ENCODE data around the gene FAM111B.
"Not testable (repeated sequence)": the region's sequence is repeated elsewhere in the genome, so short reads cannot be mapped to it uniquely, and the experiment has no call there.

The FAM111B gene

DNA sequence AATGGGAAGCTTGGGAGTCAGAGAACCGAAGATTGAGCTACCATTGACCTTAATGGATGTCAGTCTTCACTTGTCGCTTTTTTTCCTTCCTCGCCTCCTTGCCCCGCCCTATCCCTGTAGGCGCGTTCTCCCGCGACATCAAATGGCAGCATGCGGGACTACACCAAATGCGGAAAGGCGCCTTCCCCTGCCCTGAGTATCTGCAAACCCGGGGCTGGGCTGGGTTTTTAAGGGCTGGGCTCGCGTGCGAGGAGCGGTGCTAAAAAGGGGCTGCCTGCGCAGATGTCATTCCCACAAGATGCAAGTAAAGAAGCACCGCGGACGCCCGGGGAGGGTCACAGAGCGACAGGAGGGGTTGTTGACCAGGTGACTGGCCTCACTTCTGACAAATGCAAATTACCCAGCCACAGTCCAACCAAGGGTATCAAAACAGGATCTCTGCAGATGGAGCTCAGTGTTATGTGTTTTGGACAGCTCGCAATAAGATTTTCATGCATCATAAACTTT is 4.7 kb upstream of the FAM111B start:
- peak; percentile 42 for DNase-seq (ENCODE audit: low read depth)

GRCh38 chr11:59107721-59108120 is 684 bp downstream of the FAM111B start:
- DNase-seq (ENCODE audit: low read depth), result not testable (repeated sequence)

DNA sequence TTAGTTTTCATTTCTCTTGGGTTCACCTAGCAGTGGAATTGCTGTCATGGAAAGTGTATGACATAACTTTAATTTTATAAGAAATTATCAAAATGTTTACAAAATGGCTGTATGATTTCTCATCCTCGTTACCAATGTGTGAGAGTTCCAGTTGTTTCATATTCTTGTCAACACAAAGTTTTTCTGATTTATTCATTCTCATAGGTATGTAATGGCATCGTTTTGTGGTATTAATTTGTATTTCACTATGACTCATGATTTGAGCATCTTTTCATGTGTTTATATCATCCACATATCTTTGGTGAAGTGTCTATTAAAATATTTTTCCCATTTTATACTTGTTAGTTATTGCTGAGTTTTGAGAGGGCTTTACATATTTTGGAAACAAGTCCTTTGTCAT is 5.5 kb downstream of the FAM111B start:
- DNase-seq (ENCODE audit: low read depth), result no peak

DNA sequence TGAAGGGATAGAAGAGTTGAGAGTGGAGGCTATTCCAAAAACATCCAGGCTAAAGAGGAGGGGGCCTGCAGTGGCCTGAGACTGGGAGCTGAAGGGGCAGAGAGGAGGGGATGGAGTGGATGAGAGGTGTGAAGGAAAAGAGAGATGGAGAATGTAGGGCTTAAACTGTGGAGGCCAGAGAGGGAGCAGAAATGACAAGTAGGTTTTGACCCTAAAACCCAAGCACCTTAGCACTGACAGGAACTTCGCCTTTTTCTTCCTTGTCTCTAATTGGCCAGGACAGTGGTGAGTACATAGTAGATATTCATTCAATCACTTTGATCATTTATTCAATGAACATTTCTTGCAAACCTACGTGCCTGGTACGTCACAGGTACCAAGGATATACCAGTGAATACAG is 7.3 kb downstream of the FAM111B start:
- no peak for DNase-seq (ENCODE audit: low read depth)

DNA sequence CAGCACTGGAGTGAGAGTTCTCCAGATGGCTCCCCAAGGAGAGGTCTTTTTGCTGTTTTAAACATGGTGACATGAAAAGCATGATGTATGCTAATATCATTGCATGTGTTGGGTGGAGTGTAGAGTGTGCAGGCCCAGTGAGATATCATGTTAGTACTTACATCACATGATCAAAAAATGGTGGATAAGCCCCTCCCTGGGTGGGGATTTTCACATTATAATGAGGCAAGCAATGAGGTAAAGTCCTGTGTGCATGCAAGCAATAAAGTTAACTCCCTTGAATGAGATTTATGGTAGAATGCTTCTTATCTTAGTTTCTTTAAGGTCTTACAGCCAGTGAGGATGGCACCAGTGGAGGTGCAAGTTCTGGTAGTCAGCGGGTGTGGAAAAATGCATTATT is 8.5 kb downstream of the FAM111B start:
- DNase-seq (ENCODE audit: low read depth), result no peak

- DNase-seq (ENCODE audit: low read depth), result no peak
Observed at GRCh38 chr11:59117774-59118173, 10.7 kb downstream of the FAM111B start.

- DNase-seq (ENCODE audit: low read depth), result no peak
Observed at GRCh38 chr11:59119826-59120225, 12.8 kb downstream of the FAM111B start.

DNA sequence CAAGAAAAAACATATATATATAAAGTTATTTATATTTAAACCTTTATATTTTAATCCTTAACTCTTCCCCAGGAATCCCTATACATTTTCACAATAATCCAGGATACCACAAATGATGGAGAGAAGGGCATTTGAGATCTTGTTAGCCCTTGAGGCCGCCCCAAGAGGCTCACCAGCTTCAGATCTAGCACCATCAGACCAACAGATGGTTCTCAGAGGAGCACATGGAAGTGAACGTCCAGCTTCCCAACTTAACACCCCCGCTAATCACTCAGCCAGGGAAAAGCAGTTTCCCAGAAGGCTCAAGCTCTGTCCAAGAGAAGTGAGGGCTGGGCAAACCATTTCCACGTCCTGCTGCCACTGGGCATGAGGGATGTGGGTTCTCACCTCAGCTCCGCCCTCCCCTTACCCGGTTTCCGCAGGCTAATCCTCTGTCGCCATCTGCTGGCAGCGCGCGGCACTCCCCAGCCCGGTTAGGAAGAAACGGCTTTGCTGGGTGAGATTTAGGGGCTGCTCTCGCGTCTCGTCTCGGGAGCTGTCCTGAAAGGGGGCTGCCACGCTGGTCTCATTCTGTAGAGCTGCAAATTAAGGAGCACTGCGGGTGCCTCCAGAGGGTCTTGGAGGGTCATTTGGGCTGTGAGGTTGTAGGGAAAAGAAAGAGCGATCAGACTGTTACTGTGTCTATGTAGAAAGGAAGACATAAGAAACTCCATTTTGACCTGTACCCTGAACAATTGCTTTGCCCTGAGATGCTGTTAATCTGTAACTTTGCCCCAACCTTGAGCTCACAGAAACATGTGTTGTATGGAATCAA is 28.8 kb downstream of the FAM111B start:
- DNase-seq (ENCODE audit: low read depth), result peak; percentile 88

DNA sequence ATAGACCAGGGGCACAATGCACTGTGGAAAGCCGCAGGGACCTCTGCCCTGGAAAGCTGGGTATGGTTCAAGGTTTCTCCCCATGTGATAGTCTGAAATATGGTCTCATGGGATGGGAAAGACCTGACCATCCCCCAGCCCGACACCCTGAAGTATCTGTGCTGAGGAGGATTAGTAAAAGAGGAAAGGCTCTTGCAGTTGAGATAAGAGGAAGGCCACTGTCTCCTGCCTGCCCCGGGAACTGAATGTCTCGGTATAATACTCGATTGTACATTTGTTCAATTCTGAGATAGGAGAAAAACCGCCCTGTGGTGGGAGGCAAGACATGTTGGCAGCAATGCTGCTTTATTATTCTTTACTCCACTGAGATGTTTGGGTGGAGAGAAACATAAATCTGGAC is 29.5 kb downstream of the FAM111B start:
- DNase-seq (ENCODE audit: low read depth), result not testable (repeated sequence)

GRCh38 chr11:59137190-59137589 is 30.2 kb downstream of the FAM111B start:
- no peak for DNase-seq (ENCODE audit: low read depth)

DNA sequence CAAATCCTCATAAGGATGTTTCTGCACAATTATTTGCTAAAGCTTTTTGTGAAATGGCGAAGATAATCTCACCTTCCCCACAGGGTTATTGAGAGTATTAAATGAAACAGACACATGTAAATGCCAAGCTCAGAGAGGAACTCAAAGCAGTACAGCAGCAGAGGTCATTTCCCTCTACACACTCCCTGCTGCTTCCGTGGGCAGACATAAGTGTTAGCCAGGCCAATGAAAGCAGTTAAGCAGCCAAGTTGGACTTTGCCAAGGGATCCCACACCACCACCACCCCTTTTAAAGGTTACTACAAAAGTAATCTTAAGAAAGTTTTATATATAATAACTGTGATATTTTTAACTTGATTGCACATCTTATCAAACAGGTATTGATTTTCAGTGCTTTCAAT is 31.6 kb downstream of the FAM111B start:
- no peak for DNase-seq (ENCODE audit: low read depth)

DNA sequence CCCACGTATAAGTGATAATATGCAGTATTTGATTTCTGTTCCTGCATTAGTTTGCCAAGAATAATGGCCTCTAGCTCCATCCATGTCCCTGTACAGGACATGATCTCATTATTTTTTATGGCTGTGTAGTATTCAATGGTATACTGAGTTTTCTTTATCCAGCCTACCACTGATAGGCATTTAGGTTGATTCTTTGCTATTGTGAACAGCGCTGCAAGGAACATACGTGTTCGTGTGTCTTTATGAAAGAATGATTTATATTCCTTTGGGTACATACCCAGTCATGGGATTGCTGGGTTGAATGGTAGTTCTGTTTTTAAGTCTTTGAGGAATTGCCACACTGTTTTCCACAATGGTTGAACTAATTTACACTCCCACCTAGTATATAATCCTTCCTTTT is 34.2 kb downstream of the FAM111B start:
- DNase-seq (ENCODE audit: low read depth), result no peak

GRCh38 chr11:59141673-59142460 is 34.8 kb downstream of the FAM111B start:
- DNase-seq (ENCODE audit: low read depth), result no peak

DNA sequence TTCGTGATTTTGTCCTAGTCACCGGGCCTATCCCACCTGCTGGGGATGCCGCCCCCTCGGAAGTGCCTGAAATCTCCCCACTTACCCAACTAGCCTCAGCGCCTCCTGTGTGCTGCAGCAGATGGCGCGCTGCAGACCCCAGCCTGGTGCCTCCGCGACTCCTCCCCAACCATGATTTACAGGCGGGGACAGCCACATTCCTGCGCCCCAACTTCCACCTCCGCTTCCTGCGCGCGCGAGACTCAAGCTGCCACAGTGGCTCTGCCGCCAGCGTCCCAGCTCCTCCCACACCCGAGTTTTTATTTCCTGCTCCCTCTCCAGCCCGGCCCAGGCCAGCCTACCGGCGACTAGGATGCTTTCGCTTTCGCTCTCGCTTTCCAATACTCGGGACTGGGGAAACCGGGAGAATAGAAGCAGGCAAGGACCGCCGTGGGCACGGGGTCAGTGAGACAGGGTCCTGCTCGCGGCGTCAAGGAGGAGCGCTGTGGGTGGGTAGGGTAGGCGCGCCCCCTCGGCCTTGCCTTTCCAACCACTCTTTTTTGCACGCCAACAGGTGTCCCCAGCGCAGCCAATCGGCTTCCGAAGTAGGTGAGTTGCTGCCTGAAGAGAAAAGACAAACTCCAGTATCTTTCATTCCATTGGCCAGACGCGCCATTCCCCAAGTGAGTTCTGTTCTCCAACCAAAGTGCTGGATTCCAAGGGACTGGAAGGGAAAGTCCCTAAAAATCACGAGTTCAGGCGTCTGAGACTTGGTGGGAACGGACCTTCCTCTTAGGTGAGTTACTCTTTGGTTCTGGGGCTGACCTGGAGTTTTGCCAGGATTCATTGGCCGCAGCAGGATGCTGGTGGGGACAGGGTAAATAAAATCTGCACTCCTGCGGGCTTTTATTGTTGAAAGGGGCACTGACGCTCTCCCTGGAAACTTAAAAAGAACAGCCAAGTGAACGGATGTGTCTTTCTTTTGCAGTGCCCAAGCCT is 35.8 kb downstream of the FAM111B start, which contains the start of gene FAM111A:
Gene FAM111A (plus strand): TSS at position 327 of the 978 bp plus-strand sequence. CDS start 6,017 bp downstream, outside the sequence.
- DNase-seq (ENCODE audit: low read depth), result peak; percentile 74

DNA sequence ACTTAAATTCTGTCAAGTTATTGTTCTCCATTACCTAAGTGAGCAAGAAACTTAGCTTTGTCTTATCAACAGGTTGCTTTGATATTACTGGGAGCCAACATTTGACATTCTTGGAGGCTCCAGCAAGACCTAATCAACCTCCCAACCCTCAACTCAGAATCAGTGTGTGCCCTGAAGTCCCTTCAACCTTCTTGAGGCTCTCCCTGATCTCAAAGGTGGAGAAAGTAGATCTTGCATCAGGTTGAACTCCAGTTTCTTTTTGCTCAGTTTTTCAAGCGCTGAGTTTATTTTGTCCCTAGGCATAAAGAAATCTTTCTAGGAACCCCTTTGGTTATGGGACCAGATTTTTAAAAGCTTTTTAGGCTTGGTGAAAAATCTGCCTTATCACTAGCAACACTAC is 37.1 kb downstream of the FAM111B start:
- DNase-seq (ENCODE audit: low read depth), result no peak

GRCh38 chr11:59144579-59145345 is 37.7 kb downstream of the FAM111B start:
- DNase-seq (ENCODE audit: low read depth), result peak; percentile 48

- DNase-seq (ENCODE audit: low read depth), result no peak
Observed at GRCh38 chr11:59145534-59145933, 38.5 kb downstream of the FAM111B start.

- DNase-seq (ENCODE audit: low read depth), result no peak
Observed at GRCh38 chr11:59151761-59152160, 44.7 kb downstream of the FAM111B start.

GRCh38 chr11:59152312-59152951 is 45.4 kb downstream of the FAM111B start:
- no peak for DNase-seq (ENCODE audit: low read depth)

DNA sequence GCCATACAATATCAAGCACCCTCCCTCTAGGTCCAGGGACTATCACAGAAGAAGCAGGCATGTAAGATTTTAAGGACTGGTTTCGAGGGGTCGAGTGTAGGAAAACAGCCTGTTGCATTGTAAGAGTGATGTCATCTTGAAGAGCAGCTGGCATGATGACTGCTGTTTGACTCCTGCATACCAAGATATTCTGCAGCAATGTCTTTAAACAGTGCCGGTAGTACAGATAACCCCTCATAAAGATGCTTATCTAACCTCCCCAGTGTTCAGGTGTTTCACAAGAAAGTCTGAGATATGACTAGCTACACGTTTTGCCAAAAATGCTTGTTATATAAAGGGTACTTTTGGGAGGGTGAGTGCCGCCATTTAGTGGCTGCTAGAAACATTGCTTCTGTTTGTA is 47.6 kb downstream of the FAM111B start:
- no peak for DNase-seq (ENCODE audit: low read depth)

All from activated T-cell treated with anti-CD3 and anti-CD28 coated beads for 1 hour (primary cell).